C4-2B (cell line): Measurements from ENCODE around the gene ATXN2.

Experiments
- CTCF ChIP-seq: fragments of 450-650 bp; conservative IDR thresholded peaks from 2 replicates; pipeline ENCODE4 v1.5.1; 2017; ENCODE audit warnings: mild to moderate bottlenecking
- ZFX ChIP-seq: fragments of 450-650 bp; IDR thresholded peaks from 2 replicates; pipeline ENCODE4 v1.6.1; 2017

GRCh38 chr12:111581434-111582132 is 17.5 kb downstream of the ATXN2 start:
- TF ChIP-seq CTCF (no peak), ZFX (no peak)
